Mesendoderm (in vitro differentiated cells): ENCODE measurements around the gene TCHP.

Experiments used
- DNase-seq: peaks from one replicate; pipeline ENCODE4 v3.0.0; 2013
- H2AK5ac ChIP-seq: 2 replicates; pipeline ENCODE4 v1.6.1; 2013; ENCODE audit warnings: low read length, inconsistent platforms
- H2BK120ac ChIP-seq: 2 replicates; pipeline ENCODE4 v1.6.1; 2013; ENCODE audit warnings: low read depth, mild to moderate bottlenecking, low read length, moderate library complexity, mixed read lengths
- H2BK15ac ChIP-seq: replicated peaks from 2 replicates; pipeline ENCODE4 v1.6.1; 2013; ENCODE audit warnings: low read depth, mild to moderate bottlenecking, moderate library complexity
- H2BK5ac ChIP-seq: 2 replicates; pipeline ENCODE4 v1.6.1; 2013; ENCODE audit warnings: low read length, inconsistent platforms
- H3K18ac ChIP-seq: 2 replicates; pipeline ENCODE4 v1.6.1; 2013; ENCODE audit warnings: mild to moderate bottlenecking, low read length, mixed read lengths
- H3K23ac ChIP-seq: one replicate; pipeline ENCODE4 v1.6.1; 2013; ENCODE audit warnings: low read length
- H3K27ac ChIP-seq: 2 replicates; pipeline ENCODE4 v1.5.1; 2013; ENCODE audit warnings: low read depth, mild to moderate bottlenecking, inconsistent platforms, low read length, moderate library complexity
- H3K27me3 ChIP-seq: 2 replicates; pipeline ENCODE4 v1.6.1; 2013; ENCODE audit warnings: low read length, control low read depth, mild to moderate bottlenecking, inconsistent platforms; ENCODE audit not compliant: insufficient read depth, poor library complexity
- H3K36me3 ChIP-seq: 2 replicates; pipeline ENCODE4 v1.6.1; 2013; ENCODE audit warnings: low read length, inconsistent platforms; ENCODE audit not compliant: control insufficient read depth, insufficient read depth
- H3K4ac ChIP-seq: one replicate; pipeline ENCODE4 v1.6.1; 2013; ENCODE audit warnings: low read depth, mild to moderate bottlenecking, low read length, moderate library complexity
- H3K4me1 ChIP-seq: 2 replicates; pipeline ENCODE4 v1.6.1; 2013; ENCODE audit warnings: low read depth, low read length, inconsistent platforms; ENCODE audit not compliant: control insufficient read depth
- H3K4me2 ChIP-seq: 2 replicates; pipeline ENCODE4 v1.6.1; 2013; ENCODE audit warnings: low read length
- H3K4me3 ChIP-seq: 2 replicates; pipeline ENCODE4 v1.5.1; 2013; ENCODE audit warnings: mild to moderate bottlenecking, low read length
- H3K56ac ChIP-seq: one replicate; pipeline ENCODE4 v1.6.1; 2013; ENCODE audit warnings: low read length
- H3K79me1 ChIP-seq: 2 replicates; pipeline ENCODE4 v1.6.1; 2013; ENCODE audit warnings: low read length, inconsistent platforms
- H3K79me2 ChIP-seq: 2 replicates; pipeline ENCODE4 v1.6.1; 2013; ENCODE audit warnings: mild to moderate bottlenecking, low read length; ENCODE audit not compliant: control insufficient read depth, insufficient read depth
- H3K9ac ChIP-seq: 2 replicates; pipeline ENCODE4 v1.6.1; 2013; ENCODE audit warnings: low read length, inconsistent platforms
- H4K5ac ChIP-seq: one replicate; pipeline ENCODE4 v1.6.1; 2013; ENCODE audit warnings: low read length
- H4K8ac ChIP-seq: one replicate; pipeline ENCODE4 v1.6.1; 2013; ENCODE audit warnings: low read depth, mild to moderate bottlenecking, control low read depth, low read length, moderate library complexity
- WGBS: extraction: QIAGEN DNeasy Blood & Tissue Kit; methylation state at CpG from one replicate; pipeline ENCODE4 v1.1.7; 2013; ENCODE audit warnings: low lambda C conversion rate, missing lambda C conversion rate; ENCODE audit not compliant: insufficient coverage; ENCODE audit errors: extremely low coverage; 5-methylcytosine and 5-hydroxymethylcytosine counted together

Gene TCHP

DNA sequence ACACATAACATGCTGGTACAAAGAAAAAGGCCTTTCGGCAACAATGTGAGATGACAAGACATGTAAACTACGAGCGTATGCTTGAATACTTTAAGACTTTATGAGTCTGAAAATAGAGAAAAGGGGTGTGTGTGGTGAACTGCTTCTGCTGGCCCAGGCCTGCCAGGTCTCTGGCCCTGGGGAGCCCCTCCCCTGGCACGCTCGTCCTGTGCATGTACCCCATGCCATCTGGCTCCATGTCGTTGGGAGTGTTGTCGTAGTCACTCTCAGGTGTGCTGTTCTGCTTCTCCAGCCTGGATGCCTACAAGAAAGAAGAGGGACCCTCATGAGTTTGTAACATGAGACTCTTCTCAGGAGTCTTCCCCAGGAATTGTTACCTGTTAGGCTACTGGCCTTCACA is 38.9 kb downstream of the TCHP start:
- no peak overlapping the region for H3K18ac ChIP-seq
- H3K56ac ChIP-seq, result no peak overlapping the region
- H3K4me2 ChIP-seq, result no peak overlapping the region
- no peak overlapping the region for H3K23ac ChIP-seq
- DNase-seq, result no peak
- no peak overlapping the region for H3K27ac ChIP-seq
- WGBS, result no CpG with 5 or more reads among the region's 7 CpGs
- H3K4ac ChIP-seq, result no peak overlapping the region
- no peak overlapping the region for H2BK5ac ChIP-seq
- H3K36me3 ChIP-seq, result peaks cover 6% of the 10 kb centered on the region
- H3K27me3 ChIP-seq, result no peaks in the 10 kb centered on the region
- no peak overlapping the region for H4K5ac ChIP-seq
- H3K9ac ChIP-seq, result no peak overlapping the region
- no peak overlapping the region for H4K8ac ChIP-seq
- H3K4me3 ChIP-seq, result no peak overlapping the region
- no peaks in the 10 kb centered on the region for H3K79me2 ChIP-seq
- no peak overlapping the region for H2AK5ac ChIP-seq
- no peak overlapping the region for H2BK15ac ChIP-seq
- H3K79me1 ChIP-seq, result no peaks in the 10 kb centered on the region
- no peak overlapping the region for H2BK120ac ChIP-seq
- no peaks in the 10 kb centered on the region for H3K4me1 ChIP-seq

DNA sequence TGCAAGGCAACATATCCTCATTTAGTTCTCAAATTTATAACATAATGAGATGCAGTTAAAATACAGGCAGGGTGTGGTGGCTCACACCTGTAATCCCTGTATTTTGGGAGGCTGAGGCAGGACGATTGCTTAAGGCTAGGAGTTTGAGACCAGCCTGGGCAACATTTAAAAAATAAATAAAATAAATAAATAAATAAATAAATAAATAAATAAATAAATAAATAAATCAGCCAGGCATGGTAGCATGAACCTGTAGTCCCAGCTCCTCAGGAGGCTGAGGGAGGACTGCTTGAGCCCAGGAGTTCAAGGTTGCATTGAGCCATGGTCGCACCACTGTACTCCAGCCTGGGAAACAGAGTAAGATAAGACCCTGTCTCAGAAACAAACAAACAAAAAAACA is 39.4 kb downstream of the TCHP start:
- Histone ChIP-seq H3K27ac (no peak overlapping the region), H4K5ac (no peak overlapping the region), H3K18ac (no peak overlapping the region), H3K4me3 (no peak overlapping the region), H3K36me3 (peaks cover 6% of the 10 kb centered on the region), H3K4me1 (no peaks in the 10 kb centered on the region), H2BK5ac (no peak overlapping the region), H3K79me2 (no peaks in the 10 kb centered on the region), H2BK120ac (no peak overlapping the region), H3K4ac (no peak overlapping the region), H3K27me3 (no peaks in the 10 kb centered on the region), H3K9ac (no peak overlapping the region), H3K23ac (no peak overlapping the region), H3K56ac (no peak overlapping the region), H2BK15ac (no peak overlapping the region), H3K79me1 (no peaks in the 10 kb centered on the region), H4K8ac (no peak overlapping the region), H2AK5ac (no peak overlapping the region), H3K4me2 (no peak overlapping the region)
- no peak for DNase-seq
- no CpG with 5 or more reads among the region's 2 CpGs for WGBS

DNA sequence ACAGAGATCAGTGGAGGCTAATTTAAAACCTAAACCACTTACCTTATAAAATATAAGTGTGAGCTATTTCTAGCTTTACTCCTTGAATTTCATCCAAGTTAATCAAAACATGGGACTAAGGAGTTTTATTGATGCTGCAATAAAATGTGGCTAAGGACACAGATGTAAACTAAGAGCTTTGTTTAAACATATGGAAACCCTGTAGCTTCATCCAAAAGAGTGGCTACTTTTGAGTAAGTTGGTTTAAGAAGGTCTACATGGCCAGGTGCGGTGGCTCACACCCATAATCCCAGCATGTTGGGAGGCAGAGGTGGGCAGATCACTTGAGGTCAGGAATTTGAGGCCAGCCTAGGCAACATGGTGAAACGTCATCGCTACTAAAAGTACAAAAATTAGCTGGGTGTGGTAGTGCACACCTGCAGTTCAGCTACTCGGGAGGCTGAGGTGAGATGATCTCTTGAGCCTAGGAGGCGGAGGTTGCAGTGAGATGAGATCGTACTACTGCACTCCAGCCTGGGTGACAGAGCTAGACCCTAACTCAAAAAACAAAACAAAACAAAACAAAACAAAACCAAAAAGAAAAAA is 40.4 kb downstream of the TCHP start:
- H3K4me3 ChIP-seq, result no peak overlapping the region
- no peaks in the 10 kb centered on the region for H3K27me3 ChIP-seq
- no peaks in the 10 kb centered on the region for H3K79me1 ChIP-seq
- H3K23ac ChIP-seq, result no peak overlapping the region
- H3K18ac ChIP-seq, result no peak overlapping the region
- H3K27ac ChIP-seq, result no peak overlapping the region
- no peak overlapping the region for H2BK15ac ChIP-seq
- no peak for DNase-seq
- H3K4me1 ChIP-seq, result peaks cover 2% of the 10 kb centered on the region
- H3K4ac ChIP-seq, result no peak overlapping the region
- no CpG with 5 or more reads among the region's 6 CpGs for WGBS
- H2BK5ac ChIP-seq, result no peak overlapping the region
- no peak overlapping the region for H4K8ac ChIP-seq
- H3K56ac ChIP-seq, result no peak overlapping the region
- H3K9ac ChIP-seq, result no peak overlapping the region
- no peak overlapping the region for H2BK120ac ChIP-seq
- H3K79me2 ChIP-seq, result no peaks in the 10 kb centered on the region
- H3K36me3 ChIP-seq, result peaks cover 6% of the 10 kb centered on the region
- H2AK5ac ChIP-seq, result no peak overlapping the region
- no peak overlapping the region for H3K4me2 ChIP-seq
- H4K5ac ChIP-seq, result no peak overlapping the region

DNA sequence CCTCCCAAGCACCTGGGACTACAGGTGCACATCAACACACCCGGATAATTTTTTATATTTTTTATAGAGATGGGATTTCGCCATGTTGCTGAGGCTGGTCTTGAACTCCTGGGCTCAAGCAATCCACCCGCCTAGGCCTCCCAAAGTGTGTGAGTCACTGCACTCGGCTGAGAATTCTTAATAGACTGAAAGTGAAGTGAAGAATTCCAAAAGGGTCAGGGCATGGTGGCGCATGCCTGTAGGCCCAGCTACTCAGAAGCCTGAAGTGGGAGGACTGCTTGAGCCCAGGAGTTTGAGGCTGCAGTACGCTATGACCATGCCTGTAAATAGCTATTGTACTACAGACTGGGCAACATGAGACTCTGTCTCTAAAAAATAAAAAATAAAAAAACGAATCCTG is 43.7 kb downstream of the TCHP start:
- H3K36me3 ChIP-seq, result peaks cover 1% of the 10 kb centered on the region
- no peak overlapping the region for H3K9ac ChIP-seq
- H3K79me1 ChIP-seq, result no peaks in the 10 kb centered on the region
- H3K4ac ChIP-seq, result no peak overlapping the region
- H2BK15ac ChIP-seq, result no peak overlapping the region
- no peaks in the 10 kb centered on the region for H3K27me3 ChIP-seq
- no peak overlapping the region for H3K23ac ChIP-seq
- H2BK120ac ChIP-seq, result no peak overlapping the region
- H3K4me1 ChIP-seq, result peaks cover 4% of the 10 kb centered on the region
- H3K79me2 ChIP-seq, result no peaks in the 10 kb centered on the region
- peak; percentile 39 for DNase-seq
- WGBS, result no CpG with 5 or more reads among the region's 7 CpGs
- H4K8ac ChIP-seq, result no peak overlapping the region
- H3K4me2 ChIP-seq, result no peak overlapping the region
- H3K56ac ChIP-seq, result no peak overlapping the region
- H2AK5ac ChIP-seq, result no peak overlapping the region
- no peak overlapping the region for H2BK5ac ChIP-seq
- no peak overlapping the region for H4K5ac ChIP-seq
- no peak overlapping the region for H3K27ac ChIP-seq
- no peak overlapping the region for H3K4me3 ChIP-seq
- H3K18ac ChIP-seq, result no peak overlapping the region

DNA sequence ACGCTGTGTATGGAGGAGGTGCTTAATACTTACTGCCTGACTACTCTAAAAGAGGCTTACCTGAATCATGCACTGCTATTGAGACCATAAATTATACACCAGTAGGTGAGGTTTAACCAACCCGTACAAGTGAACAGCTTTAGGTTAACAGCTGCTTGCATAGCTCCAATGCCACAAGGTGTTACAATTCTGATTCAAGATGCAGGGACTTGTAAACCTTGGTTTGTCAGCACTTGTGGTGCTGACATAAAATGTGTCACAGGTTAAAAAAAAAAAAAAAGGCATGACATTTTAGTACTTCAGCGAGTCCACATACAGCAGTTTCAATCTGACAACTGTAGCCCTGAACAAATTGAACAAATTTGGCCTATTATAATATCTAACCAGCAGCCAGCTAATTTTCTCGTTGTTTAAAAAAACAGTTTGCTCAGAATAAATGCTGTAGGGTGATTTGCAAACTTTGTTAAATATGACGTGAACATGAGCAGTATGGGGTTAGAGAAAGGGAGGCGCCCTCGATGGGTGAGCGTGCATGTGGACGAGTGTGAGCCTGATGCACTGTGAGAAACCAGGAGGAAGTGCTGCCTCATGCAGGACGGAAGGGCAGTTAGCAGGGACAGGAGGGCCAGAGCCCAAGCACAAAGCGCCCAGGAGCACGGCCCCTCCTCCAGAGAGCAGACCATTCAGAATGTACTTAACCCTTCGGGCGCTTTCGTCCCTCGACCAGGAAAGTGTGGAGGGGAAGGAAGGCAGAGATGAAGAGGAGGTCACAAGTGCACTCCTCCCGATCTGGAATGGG is 44.7 kb downstream of the TCHP start:
- Histone ChIP-seq H2BK120ac (no peak overlapping the region), H3K56ac (peak overlapping the region; percentile 56), H3K36me3 (no peaks in the 10 kb centered on the region), H2BK5ac (no peak overlapping the region), H2BK15ac (no peak overlapping the region), H3K79me2 (no peaks in the 10 kb centered on the region), H2AK5ac (no peak overlapping the region), H3K27ac (no peak overlapping the region), H3K4me2 (peak overlapping the region; percentile 16), H3K79me1 (no peaks in the 10 kb centered on the region), H3K4me1 (peaks cover 4% of the 10 kb centered on the region), H4K8ac (no peak overlapping the region), H3K9ac (no peak overlapping the region), H4K5ac (no peak overlapping the region), H3K4ac (no peak overlapping the region), H3K27me3 (no peaks in the 10 kb centered on the region), H3K18ac (no peak overlapping the region), H3K4me3 (no peak overlapping the region), H3K23ac (no peak overlapping the region)
- DNase-seq, result peak; percentile 94
- WGBS, result no CpG with 5 or more reads among the region's 17 CpGs
